ENCODE data around the gene ICA1L.

DNA sequence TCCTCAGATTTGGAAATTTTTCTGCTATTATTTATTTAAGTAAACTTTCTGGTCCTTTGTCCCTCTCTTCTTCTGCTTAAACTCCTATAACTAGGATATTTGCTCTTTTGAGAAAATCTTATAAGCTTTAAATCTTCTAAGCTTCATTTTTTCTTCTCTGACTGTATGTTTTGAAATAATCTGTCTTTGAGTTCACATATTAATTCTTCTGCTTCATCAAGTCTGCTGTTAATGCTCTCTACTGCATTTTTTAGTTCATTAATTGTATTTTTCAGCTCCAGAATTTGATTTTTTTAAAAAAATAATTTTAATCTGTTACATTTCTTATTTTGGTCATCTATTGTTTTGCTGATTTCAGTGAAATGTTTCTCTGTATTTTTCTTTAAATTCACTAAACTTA, 28.9 kb downstream of the ICA1L start:
- TF ChIP-seq, protein P1, sequence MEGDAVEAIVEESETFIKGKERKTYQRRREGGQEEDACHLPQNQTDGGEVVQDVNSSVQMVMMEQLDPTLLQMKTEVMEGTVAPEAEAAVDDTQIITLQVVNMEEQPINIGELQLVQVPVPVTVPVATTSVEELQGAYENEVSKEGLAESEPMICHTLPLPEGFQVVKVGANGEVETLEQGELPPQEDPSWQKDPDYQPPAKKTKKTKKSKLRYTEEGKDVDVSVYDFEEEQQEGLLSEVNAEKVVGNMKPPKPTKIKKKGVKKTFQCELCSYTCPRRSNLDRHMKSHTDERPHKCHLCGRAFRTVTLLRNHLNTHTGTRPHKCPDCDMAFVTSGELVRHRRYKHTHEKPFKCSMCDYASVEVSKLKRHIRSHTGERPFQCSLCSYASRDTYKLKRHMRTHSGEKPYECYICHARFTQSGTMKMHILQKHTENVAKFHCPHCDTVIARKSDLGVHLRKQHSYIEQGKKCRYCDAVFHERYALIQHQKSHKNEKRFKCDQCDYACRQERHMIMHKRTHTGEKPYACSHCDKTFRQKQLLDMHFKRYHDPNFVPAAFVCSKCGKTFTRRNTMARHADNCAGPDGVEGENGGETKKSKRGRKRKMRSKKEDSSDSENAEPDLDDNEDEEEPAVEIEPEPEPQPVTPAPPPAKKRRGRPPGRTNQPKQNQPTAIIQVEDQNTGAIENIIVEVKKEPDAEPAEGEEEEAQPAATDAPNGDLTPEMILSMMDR (IDR thresholded peaks at IDR 0.05; ENCODE audit: insufficient read depth, low read depth, low read length) = no peak
- TF ChIP-seq EZH2 (IDR thresholded peaks at IDR 0.05; ENCODE audit: insufficient read depth, low read length) = no peak

Data from astrocyte (in vitro differentiated cells and primary cell).